ENCODE data around the gene RAB13.
"Not testable (repeated sequence)": the region's sequence is repeated elsewhere in the genome, so short reads cannot be mapped to it uniquely, and the experiment has no call there.

The RAB13 gene

DNA sequence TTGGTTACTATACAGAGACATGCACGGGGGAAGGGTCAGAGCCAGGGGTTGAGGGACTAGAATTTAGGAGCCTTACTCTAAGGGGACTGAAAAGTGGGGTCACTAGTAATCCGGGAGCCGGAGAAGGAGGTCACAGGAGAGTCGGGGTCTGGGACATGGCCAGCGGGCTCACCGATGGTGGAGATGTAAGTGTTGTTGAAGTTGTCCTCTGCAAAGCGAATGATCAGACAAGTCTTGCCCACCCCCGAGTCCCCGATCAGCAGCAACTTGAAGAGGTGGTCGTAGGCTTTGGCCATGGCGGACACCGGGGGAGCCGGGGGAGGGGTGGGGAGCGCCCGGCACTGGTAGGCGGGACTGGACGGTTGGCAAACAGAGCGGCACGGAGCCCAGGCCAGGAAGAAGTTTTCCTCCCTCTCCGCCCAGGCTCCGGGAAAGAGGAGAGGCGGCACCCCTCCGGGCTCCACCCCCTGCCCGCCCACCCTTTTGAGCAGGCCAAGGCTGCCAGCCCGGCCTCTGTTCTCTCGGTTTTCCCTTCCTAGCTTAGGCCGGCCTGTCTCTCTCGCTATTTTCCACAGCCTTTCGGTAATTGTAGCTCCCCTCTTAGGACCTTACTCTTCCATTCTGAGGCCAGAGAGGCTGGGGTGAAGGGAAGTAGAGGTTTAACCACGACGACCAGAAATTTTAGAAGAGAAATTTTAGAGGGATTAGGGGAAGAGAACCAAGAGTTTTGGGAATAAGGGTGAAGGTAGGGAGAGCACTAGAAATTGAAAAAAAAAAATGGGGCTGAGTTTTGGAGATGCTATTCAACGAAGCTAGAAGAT, at the start of gene RAB13:
RAB13 (minus strand) TSS at position 399 of the 821 bp plus-strand sequence; CDS start at position 296, 103 bp downstream.
- peak; percentile 96 for DNase-seq

GRCh38 chr1:154033697-154034096, 47.6 kb upstream of the RAB13 start:
- not testable (repeated sequence) for DNase-seq

- no peak for DNase-seq
Observed at GRCh38 chr1:154019940-154020339, 33.8 kb upstream of the RAB13 start.

- no peak for DNase-seq
Observed at GRCh38 chr1:154019269-154019668, 33.1 kb upstream of the RAB13 start.

GRCh38 chr1:154014154-154014907, 28.2 kb upstream of the RAB13 start:
- no peak for DNase-seq

DNA sequence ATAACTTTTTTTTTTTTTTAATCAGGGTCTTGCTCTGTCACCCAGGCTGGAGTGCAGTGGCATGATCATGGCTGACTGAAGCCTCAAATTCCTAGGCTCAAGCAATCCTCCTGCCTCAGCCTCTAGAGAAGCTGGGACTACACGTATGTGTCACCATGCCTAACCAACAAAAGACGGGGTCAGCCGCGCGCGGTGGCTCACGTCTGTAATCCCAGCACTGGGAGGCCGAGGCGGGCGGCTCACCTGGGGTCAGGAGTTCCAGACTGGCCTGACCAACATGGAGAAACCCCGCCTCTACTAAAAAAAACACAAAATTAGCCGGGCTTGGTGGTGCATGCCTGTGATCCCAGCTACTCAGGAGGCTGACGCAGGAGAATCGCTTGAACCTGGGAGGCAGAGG, 26.4 kb upstream of the RAB13 start:
- not testable (repeated sequence) for DNase-seq

- DNase-seq = no peak
Observed at GRCh38 chr1:154012129-154012528, 26.0 kb upstream of the RAB13 start.

- DNase-seq = no peak
Observed at GRCh38 chr1:154006136-154006535, 20.0 kb upstream of the RAB13 start.

- DNase-seq = no peak
Observed at GRCh38 chr1:154000420-154000819, 14.3 kb upstream of the RAB13 start.

DNA sequence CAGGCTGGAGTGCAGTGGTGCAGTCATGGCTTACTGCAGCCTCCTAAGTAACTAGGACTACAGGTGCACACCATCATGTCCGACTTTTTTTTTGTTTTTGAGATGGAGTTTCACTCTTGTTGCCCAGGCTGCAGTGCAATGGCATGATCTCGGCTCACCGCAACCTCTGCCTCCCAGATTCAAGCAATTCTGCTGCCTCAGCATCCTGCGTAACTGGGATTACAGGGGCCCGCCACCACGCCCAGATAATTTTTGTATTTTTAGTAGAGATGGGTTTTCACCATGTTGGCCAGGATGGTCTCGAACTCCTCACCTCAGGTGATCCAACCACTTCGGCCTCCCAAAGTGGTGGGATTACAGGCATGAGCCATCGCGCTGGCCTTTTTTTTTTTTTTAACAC, 10.7 kb upstream of the RAB13 start:
- DNase-seq = not testable (repeated sequence)

DNA sequence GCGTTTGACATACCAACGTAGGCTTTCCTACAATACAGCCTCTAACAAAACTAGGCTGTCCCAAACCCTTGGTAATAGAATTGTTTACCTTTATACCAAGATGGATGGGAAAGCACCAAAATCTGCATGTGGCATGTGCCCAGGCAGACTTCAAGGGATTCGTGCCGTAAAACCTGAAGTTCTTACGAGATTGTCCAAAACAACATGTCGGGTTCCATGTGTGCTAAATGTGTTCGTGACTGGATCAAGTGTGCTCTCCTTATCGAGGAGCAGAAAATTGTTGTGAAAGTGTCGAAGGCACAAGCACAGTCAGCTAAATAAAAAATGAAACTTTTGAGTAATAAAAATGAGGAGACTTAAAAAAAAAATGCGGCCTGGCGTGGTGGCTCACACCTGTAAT, 9.5 kb upstream of the RAB13 start:
- no peak for DNase-seq

DNA sequence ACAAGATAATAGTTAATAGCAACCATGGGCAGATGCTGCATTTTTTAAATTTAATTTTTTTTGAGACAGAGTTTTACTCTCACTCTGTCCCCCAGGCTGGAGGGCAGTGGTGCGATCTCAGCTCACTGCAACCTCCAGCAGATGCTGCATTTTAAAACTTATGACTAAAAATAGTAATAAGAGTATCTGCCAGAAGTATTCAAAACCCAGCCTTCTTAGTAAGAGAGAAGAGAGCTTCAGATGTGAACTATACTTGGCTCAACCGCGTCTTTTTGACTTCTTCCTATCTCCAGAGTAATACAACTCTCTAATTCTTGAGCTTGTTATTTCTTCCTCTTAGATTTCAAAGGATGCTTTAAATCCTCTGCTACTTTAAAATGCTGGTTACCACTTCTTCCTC, 9.1 kb upstream of the RAB13 start:
- no peak for DNase-seq

- DNase-seq = no peak
Observed at GRCh38 chr1:153991806-153992205, 5.7 kb upstream of the RAB13 start.

GRCh38 chr1:153991151-153991630, 5.1 kb upstream of the RAB13 start:
- DNase-seq = no peak

GRCh38 chr1:153990468-153991150, 4.5 kb upstream of the RAB13 start, which contains the start of gene RPS27:
TSS of gene RPS27 (plus strand) at chr1:153990762. CDS start at chr1:153990797, 35 bp downstream.
- DNase-seq = peak; percentile 95

DNA sequence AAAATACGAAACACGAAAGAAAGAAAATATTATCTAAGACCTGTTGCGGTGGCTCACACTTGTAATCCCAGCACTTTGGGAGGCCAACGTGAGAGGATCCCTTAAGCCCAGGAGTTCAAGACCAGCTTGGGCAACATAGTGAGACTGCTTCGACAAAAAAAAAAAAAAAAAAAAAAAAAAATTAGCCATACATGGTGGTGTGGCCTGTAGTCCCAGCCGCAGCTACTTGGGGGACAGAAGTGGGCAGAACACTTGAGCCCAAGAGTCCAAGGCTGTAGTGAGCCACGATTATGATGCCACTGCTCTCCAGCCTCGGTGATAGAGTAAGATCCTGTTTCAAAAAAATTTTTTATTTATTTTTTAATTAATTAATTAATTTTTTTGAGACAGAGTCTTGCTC, 1.5 kb upstream of the RAB13 start:
- no peak for DNase-seq

- DNase-seq = no peak
Observed at GRCh38 chr1:153985341-153985912, 712 bp downstream of the RAB13 start.

GRCh38 chr1:153984123-153984894, 1.8 kb downstream of the RAB13 start:
- DNase-seq = no peak

- DNase-seq = not testable (repeated sequence)
Observed at GRCh38 chr1:153981735-153982134, 4.4 kb downstream of the RAB13 start.

GRCh38 chr1:153979091-153979490, 7.0 kb downstream of the RAB13 start:
- not testable (repeated sequence) for DNase-seq

GRCh38 chr1:153978274-153978909, 7.7 kb downstream of the RAB13 start:
- DNase-seq = no peak
